Measurements from ENCODE around the gene TMEM175. TPM values are rescaled to one million over a fixed set of nuclear protein-coding genes. Genes with fewer than 3 reads are reported as not detected.

The TMEM175 gene
- total and polyA plus RNA-seq, 2 of the 13 experiments (the other 11 are each of a cell fraction or from before 2014, with no cell fraction given) = 5.1 to 9.9 TPM

DNA sequence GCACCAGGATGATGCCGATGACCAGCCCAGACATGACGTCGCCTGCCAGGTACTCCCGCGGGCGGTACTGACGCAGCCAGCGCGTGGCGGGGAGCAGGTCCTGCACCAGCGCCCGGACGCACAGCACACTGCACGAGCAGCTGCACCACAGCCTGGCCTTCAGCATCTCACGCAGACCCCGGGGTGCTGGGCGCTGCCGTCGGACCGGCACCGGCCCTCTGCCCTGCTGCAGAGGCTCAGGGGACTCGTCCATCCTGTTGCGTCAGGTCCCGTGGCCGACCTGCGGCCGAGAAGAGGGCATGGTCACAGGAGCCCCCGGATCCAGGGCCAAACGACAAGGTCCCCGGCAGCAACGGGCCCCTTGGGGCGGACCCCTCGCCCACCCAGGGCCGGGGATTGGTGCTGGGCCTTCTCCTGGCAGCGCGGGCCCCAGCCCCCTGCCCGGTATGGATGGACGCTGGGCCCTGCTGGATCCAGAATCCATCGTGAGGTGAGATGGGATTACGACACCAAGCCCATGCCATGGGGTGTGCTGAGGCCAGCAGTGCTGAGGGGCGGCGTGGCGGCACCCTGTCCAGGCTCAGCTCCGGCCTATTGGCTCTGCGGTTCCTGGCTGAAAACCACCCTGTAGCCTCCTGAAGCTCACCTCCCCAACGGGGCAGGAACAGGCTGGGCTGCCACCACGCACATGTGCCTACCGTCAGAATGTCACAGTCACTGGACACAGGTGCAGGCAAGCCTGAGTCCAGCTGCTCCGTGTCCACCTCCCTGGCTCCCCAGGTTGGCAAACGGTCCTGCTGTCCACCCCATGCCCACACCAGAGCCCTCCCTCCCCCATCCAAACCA is 59.4 kb downstream of the TMEM175 start (continued):
- TF ChIP-seq, protein P1, sequence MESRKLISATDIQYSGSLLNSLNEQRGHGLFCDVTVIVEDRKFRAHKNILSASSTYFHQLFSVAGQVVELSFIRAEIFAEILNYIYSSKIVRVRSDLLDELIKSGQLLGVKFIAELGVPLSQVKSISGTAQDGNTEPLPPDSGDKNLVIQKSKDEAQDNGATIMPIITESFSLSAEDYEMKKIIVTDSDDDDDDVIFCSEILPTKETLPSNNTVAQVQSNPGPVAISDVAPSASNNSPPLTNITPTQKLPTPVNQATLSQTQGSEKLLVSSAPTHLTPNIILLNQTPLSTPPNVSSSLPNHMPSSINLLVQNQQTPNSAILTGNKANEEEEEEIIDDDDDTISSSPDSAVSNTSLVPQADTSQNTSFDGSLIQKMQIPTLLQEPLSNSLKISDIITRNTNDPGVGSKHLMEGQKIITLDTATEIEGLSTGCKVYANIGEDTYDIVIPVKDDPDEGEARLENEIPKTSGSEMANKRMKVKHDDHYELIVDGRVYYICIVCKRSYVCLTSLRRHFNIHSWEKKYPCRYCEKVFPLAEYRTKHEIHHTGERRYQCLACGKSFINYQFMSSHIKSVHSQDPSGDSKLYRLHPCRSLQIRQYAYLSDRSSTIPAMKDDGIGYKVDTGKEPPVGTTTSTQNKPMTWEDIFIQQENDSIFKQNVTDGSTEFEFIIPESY (CRISPR knock-in tag; IDR thresholded peaks at IDR 0.05) = 0 out of 2 replicates have a peak, but pooled peaks have one; percentile 46
- TF ChIP-seq AGO1 (IDR thresholded peaks at IDR 0.05; ENCODE audit: low read depth, low read length, poor library complexity, severe bottlenecking) = peak; percentile 12
- peak; percentile 77 for TF ChIP-seq RBFOX2 (IDR thresholded peaks at IDR 0.05; ENCODE audit: low read depth, low read length)

- H3K9me3 ChIP-seq (ENCODE audit: low read length) = no peaks in the 10 kb centered on the region
- H3K4me2 ChIP-seq (ENCODE audit: low read depth, low read length) = peak overlapping the region; percentile 99
- H3K4me1 ChIP-seq (ENCODE audit: insufficient read depth, low read length) = peaks cover 56% of the 10 kb centered on the region
- H3K27ac ChIP-seq (ENCODE audit: extremely low read length, insufficient read depth, low read length) = peak overlapping the region; percentile 99
- H3K9ac ChIP-seq (ENCODE audit: insufficient read depth, low read depth, low read length) = peak overlapping the region; percentile 96
- in situ Hi-C loops (cut with HindIII; ENCODE audit: extremely low pct_ligation_motif_present, low pct_unique_long_range_greater_than_20kb) = no loop called here
- peak overlapping the region; percentile 61 to 85 (median 77) for H3K4me3 ChIP-seq (replicated peaks in 1 of 3; ENCODE audit: insufficient read depth in 1 of 3, low read depth in 2 of 3, low read length in 3 of 3)
- no peaks in the 10 kb centered on the region for H4K20me1 ChIP-seq (ENCODE audit: insufficient read depth, low read length)
- ChIA-PET CTCF (ENCODE audit: low intra/inter-chr PET ratio, low total read pairs) (no interaction called here), POLR2A (interaction anchor here (1.1 to 2.5 kb wide), 12 partner anchors 8 to 212 kb away, joined by 3 to 15 read pairs (median 4); partner anchors contain the start of genes GAK and TMEM175)
- ATAC-seq (peak; percentile 81), FAIRE-seq (peak; percentile 99), DNase-seq (ENCODE audit: low spot score) (peak; percentile 98)
- H3K36me3 ChIP-seq (replicated peaks in 1 of 2; ENCODE audit: control insufficient read depth in 1 of 2, insufficient read depth in 2 of 2, low read length in 2 of 2) = peaks cover 9 to 15% of the 10 kb centered on the region in 2 experiments; a peak in 4 of 5 replicates
- peaks cover 0 to under 1% of the 10 kb centered on the region in 2 experiments; a peak in 2 of 5 replicates for H3K27me3 ChIP-seq (ENCODE audit: control insufficient read depth in 1 of 2, insufficient read depth in 2 of 2, low read length in 2 of 2)
- no peak overlapping the region for H2AFZ ChIP-seq (ENCODE audit: low read length)
- WGBS (ENCODE audit: low lambda C conversion rate) = 0% methylated on average over 4 of the region's 25 CpGs
- intact Hi-C loops (cut with micrococcal nuclease; ENCODE audit: unreplicated experiment) = loop anchor here (2.0 kb wide), 2 partner anchors 16 to 20 kb away; partner anchors contain the start of gene DGKQ
- BruUV-seq (replicated peaks) = TSS peak; percentile 60
- H3K79me2 ChIP-seq (ENCODE audit: insufficient read depth, low read length) = peaks cover 16% of the 10 kb centered on the region
- TF ChIP-seq ZSCAN31 (CRISPR knock-in tag; IDR thresholded peaks at IDR 0.05; ENCODE audit: low read depth) = peak; percentile 33
- 0 out of 2 replicates have a peak, but pooled peaks have one; percentile 47 for TF ChIP-seq ZNF83 (CRISPR knock-in tag; IDR thresholded peaks at IDR 0.05; ENCODE audit: borderline replicate concordance)
- TF ChIP-seq GZF1 (CRISPR knock-in tag; IDR thresholded peaks at IDR 0.05) = peak; percentile 48; the same call in 1 of the 2 replicates
- TF ChIP-seq PLSCR1 (CRISPR knock-in tag; IDR thresholded peaks at IDR 0.05; ENCODE audit: borderline replicate concordance) = no peak
- no peak for TF ChIP-seq ZSCAN22 (CRISPR knock-in tag; IDR thresholded peaks at IDR 0.05)
- TF ChIP-seq HNRNPK (IDR thresholded peaks at IDR 0.05; ENCODE audit: low read depth, low read length, poor library complexity, severe bottlenecking) = no peak
- peak; percentile 84 for TF ChIP-seq SIX4 (CRISPR knock-in tag; IDR thresholded peaks at IDR 0.05)
- no peak for TF ChIP-seq ZNF549 (CRISPR knock-in tag; IDR thresholded peaks at IDR 0.05)
- TF ChIP-seq ZBTB38 (CRISPR knock-in tag; IDR thresholded peaks at IDR 0.05) = no peak; the same call in 1 of the 2 replicates
- TF ChIP-seq PHF21A (CRISPR knock-in tag; IDR thresholded peaks at IDR 0.05) = peak; percentile 93
- TF ChIP-seq CEBPB (IDR thresholded peaks at IDR 0.05; ENCODE audit: borderline replicate concordance, low read depth, low read length) = no peak
- no peak for TF ChIP-seq RFX1 (IDR thresholded peaks at IDR 0.05)
- peak; percentile 84 for TF ChIP-seq RAD51 (IDR thresholded peaks at IDR 0.05; ENCODE audit: borderline replicate concordance)
- TF ChIP-seq TCF7L2 (IDR thresholded peaks at IDR 0.05; ENCODE audit: low read depth, low read length) = no peak
- TF ChIP-seq ZNF33A (CRISPR knock-in tag; IDR thresholded peaks at IDR 0.05; ENCODE audit: borderline replicate concordance) = no peak
- TF ChIP-seq CC2D1A (CRISPR knock-in tag; IDR thresholded peaks at IDR 0.05) = no peak
Measured at GRCh38 chr4:992297-993110, 60.2 kb downstream of the TMEM175 start.

Measured in HepG2 (cell line).